Lower leg skin (tissue), 3 donors: Measurements from ENCODE around the gene COX15.

Source experiments
- POLR2A ChIP-seq, 2 donors: fragments of 450-650 bp; IDR thresholded peaks; one replicate each; pipeline ENCODE4 v1.6.1; 2016 to 2017; ENCODE audit warnings: antibody characterized with exemption in 2 of 2, mild to moderate bottlenecking in 1 of 2, moderate library complexity in 1 of 2
- TF ChIP-seq, protein P1 (sequence below), 3 donors: fragments of 450-650 bp; IDR thresholded peaks; one replicate each; pipeline ENCODE4 v1.5.1; 2016; ENCODE audit warnings: antibody characterized with exemption in 3 of 3, mild to moderate bottlenecking in 3 of 3, moderate library complexity in 2 of 3

GRCh38 chr10:99760321-99760720 lies 28.4 kb upstream of the COX15 start:
- TF ChIP-seq, protein P1, sequence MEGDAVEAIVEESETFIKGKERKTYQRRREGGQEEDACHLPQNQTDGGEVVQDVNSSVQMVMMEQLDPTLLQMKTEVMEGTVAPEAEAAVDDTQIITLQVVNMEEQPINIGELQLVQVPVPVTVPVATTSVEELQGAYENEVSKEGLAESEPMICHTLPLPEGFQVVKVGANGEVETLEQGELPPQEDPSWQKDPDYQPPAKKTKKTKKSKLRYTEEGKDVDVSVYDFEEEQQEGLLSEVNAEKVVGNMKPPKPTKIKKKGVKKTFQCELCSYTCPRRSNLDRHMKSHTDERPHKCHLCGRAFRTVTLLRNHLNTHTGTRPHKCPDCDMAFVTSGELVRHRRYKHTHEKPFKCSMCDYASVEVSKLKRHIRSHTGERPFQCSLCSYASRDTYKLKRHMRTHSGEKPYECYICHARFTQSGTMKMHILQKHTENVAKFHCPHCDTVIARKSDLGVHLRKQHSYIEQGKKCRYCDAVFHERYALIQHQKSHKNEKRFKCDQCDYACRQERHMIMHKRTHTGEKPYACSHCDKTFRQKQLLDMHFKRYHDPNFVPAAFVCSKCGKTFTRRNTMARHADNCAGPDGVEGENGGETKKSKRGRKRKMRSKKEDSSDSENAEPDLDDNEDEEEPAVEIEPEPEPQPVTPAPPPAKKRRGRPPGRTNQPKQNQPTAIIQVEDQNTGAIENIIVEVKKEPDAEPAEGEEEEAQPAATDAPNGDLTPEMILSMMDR (IDR thresholded peaks at IDR 0.05), result no peak
- no peak for TF ChIP-seq POLR2A (IDR thresholded peaks at IDR 0.05)
